MCF 10A (cell line): ENCODE data around the gene TICAM2. TPM values are rescaled to one million over a fixed set of nuclear protein-coding genes. Genes with fewer than 3 reads are reported as not detected.

ENCODE experiments used
- BruUV-seq: library from RNA; stranded (reverse); fragments of 400-500 nt; replicated peaks from 2 replicates; lab custom pipeline; 2021; lab: Mats Ljungman, UMichigan
- CTCF ChIA-PET: fragments of 300-600 bp; sonication (Branson Sonifier 250); formaldehyde crosslinking; extraction: SDS; loops from one replicate; lab custom pipeline; 2021; ENCODE audit warnings: antibody characterized with exemption, inconsistent platforms; lab: Yijun Ruan, JAX
- POLR2A ChIA-PET: fragments of 300-600, 350-650 bp; sonication (Branson Sonifier 250); formaldehyde crosslinking; extraction: SDS; loops from one replicate; lab custom pipeline; 2020; ENCODE audit warnings: antibody characterized with exemption, inconsistent platforms; lab: Yijun Ruan, JAX
- DNase-seq: peaks from one replicate; pipeline ENCODE4 v3.0.0-alpha.2; 2018; ENCODE audit not compliant: unreplicated experiment
- H3K27ac Mint-ChIP-seq: one replicate; pipeline ENCODE4 v1.8.0; 2022; ENCODE audit warnings: mild to moderate bottlenecking, low read depth, mixed read lengths; ENCODE audit not compliant: unreplicated experiment
- H3K27me3 Mint-ChIP-seq: one replicate; pipeline ENCODE4 v1.8.0; 2022; ENCODE audit warnings: mixed read lengths; ENCODE audit not compliant: insufficient read depth, unreplicated experiment
- H3K36me3 Mint-ChIP-seq: one replicate; pipeline ENCODE4 v1.8.0; 2022; ENCODE audit warnings: mild to moderate bottlenecking, moderate library complexity, mixed read lengths; ENCODE audit not compliant: insufficient read depth, unreplicated experiment
- H3K4me1 Mint-ChIP-seq: one replicate; pipeline ENCODE4 v1.8.0; 2022; ENCODE audit warnings: mixed read lengths; ENCODE audit not compliant: insufficient read depth, unreplicated experiment
- H3K4me3 Mint-ChIP-seq: one replicate; pipeline ENCODE4 v1.8.0; 2022; ENCODE audit warnings: mild to moderate bottlenecking, moderate library complexity, mixed read lengths; ENCODE audit not compliant: unreplicated experiment
- H3K9me3 Mint-ChIP-seq: one replicate; pipeline ENCODE4 v1.8.0; 2022; ENCODE audit warnings: mixed read lengths; ENCODE audit not compliant: unreplicated experiment
- intact Hi-C: fragments of 100-400 bp; cut with micrococcal nuclease; formaldehyde crosslinking; loops from 2 replicates; pipeline ENCODE4 v1.14.1; 2022
- total RNA-seq: library from RNA; stranded (reverse); gene quantifications from 2 replicates; pipeline ENCODE4 v1.2.3, GENCODE V29; 2022
- TF ChIP-seq, protein P1 (sequence below): fragments of 200-600 bp; IDR thresholded peaks from one replicate; pipeline ENCODE4 v1.8.0; 2022; ENCODE audit warnings: antibody characterized with exemption, mild to moderate bottlenecking; ENCODE audit not compliant: unreplicated experiment

The TICAM2 gene
- total RNA-seq, 1 experiment from 2014 or later, result 3.7 TPM

GRCh38 chr5:115559524-115559923, 42.8 kb downstream of the TICAM2 start:
- ChIA-PET POLR2A (interaction anchor here (0.6 to 2.7 kb wide), 8 partner anchors 9 to 461 kb away, joined by 3 to 16 read pairs (median 4); partner anchors contain the start of gene FEM1C), CTCF (interaction anchor here (1.0 to 4.4 kb wide), 4 partner anchors 8 to 242 kb away, joined by 4 to 20 read pairs (median 6); no protein-coding TSS in a partner anchor)
- no peaks in the 10 kb centered on the region for H3K27me3 Mint-ChIP-seq
- no peak for DNase-seq
- intact Hi-C loops, result no loop called here
- no peaks in the 10 kb centered on the region for H3K36me3 Mint-ChIP-seq
- TF ChIP-seq, protein P1, sequence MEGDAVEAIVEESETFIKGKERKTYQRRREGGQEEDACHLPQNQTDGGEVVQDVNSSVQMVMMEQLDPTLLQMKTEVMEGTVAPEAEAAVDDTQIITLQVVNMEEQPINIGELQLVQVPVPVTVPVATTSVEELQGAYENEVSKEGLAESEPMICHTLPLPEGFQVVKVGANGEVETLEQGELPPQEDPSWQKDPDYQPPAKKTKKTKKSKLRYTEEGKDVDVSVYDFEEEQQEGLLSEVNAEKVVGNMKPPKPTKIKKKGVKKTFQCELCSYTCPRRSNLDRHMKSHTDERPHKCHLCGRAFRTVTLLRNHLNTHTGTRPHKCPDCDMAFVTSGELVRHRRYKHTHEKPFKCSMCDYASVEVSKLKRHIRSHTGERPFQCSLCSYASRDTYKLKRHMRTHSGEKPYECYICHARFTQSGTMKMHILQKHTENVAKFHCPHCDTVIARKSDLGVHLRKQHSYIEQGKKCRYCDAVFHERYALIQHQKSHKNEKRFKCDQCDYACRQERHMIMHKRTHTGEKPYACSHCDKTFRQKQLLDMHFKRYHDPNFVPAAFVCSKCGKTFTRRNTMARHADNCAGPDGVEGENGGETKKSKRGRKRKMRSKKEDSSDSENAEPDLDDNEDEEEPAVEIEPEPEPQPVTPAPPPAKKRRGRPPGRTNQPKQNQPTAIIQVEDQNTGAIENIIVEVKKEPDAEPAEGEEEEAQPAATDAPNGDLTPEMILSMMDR, result no peak
- H3K4me3 Mint-ChIP-seq, result no peak overlapping the region
- BruUV-seq, result no TSS peak
- peaks cover 26% of the 10 kb centered on the region for H3K4me1 Mint-ChIP-seq
- no peaks in the 10 kb centered on the region for H3K9me3 Mint-ChIP-seq
- peak overlapping the region; percentile 74 for H3K27ac Mint-ChIP-seq

DNA sequence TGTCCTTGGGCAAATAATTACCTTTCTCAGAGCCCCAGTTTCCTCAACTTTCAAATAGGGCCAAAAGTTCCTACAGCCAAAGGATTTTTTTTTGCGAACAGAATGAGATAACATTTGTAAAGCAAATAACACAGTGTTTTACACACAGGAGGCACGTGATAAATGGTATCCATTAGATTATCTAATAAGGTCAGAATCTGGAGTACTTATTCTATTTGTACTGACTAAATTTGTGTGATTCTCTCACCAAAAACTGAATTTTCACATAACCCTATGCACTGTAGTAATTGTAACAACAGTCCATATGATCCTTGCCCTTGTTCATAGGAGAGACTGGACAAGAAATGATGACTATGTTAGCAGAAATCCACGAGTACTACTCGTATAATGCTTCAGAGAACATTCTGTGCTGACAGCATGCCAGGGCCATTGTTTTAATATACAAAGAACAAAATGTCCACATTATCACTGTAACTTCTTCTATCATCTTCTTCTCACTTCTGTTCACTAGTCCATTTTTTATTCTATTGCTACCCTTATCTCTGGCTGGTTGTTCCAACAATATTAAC, 43.8 kb downstream of the TICAM2 start:
- no peak overlapping the region for H3K4me3 Mint-ChIP-seq
- H3K4me1 Mint-ChIP-seq, result peaks cover 27% of the 10 kb centered on the region
- H3K27ac Mint-ChIP-seq, result peak overlapping the region; percentile 74
- H3K9me3 Mint-ChIP-seq, result no peaks in the 10 kb centered on the region
- no peaks in the 10 kb centered on the region for H3K27me3 Mint-ChIP-seq
- H3K36me3 Mint-ChIP-seq, result no peaks in the 10 kb centered on the region
- TF ChIP-seq, protein P1, result no peak
- no peak for DNase-seq
- intact Hi-C loops, result no loop called here
- no TSS peak for BruUV-seq
- POLR2A ChIA-PET, result interaction anchor here (0.8 to 2.7 kb wide), 7 partner anchors 8 to 460 kb away, joined by 3 to 16 read pairs (median 4); partner anchors contain the start of gene FEM1C
- CTCF ChIA-PET, result interaction anchor here (0.6 to 4.4 kb wide), 3 partner anchors 10 to 168 kb away, joined by 3 to 20 read pairs (median 8); no protein-coding TSS in a partner anchor

- Mint-ChIP-seq H3K36me3 (no peaks in the 10 kb centered on the region), H3K4me3 (no peak overlapping the region), H3K27ac (no peak overlapping the region), H3K9me3 (no peaks in the 10 kb centered on the region), H3K4me1 (peaks cover 34% of the 10 kb centered on the region), H3K27me3 (no peaks in the 10 kb centered on the region)
- CTCF ChIA-PET, result interaction anchor here (0.6 to 0.7 kb wide), 4 partner anchors 24 to 504 kb away, joined by 3 to 6 read pairs (median 3); no protein-coding TSS in a partner anchor
- no peak for DNase-seq
- TF ChIP-seq, protein P1, result no peak
- POLR2A ChIA-PET, result interaction anchor here (0.7 kb wide), 1 partner anchor 23 kb away, joined by 4 read pairs; no protein-coding TSS in a partner anchor
- BruUV-seq, result no TSS peak
- intact Hi-C loops, result no loop called here
These were observed 44.5 kb downstream of the TICAM2 start for GRCh38 chr5:115557667-115558387.

DNA sequence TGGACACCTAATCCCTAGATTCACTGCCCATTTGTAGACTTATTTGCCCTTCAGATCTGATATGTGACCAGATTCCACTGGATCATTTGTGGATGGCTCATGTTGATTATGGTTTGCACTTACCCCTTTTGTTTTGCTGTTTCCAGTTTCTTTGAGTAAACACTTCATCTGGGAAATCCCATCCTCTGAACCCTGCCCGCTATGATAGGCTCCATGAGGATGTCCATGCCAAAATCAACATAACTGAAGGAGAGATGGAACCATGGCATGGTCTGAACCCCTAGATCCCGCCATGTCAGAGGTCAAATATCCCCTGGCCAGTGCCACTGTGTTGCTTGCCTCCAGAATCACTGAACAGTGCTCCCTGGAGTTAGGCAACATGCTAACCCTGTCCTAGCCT, 46.0 kb downstream of the TICAM2 start:
- no peaks in the 10 kb centered on the region for H3K9me3 Mint-ChIP-seq
- H3K27me3 Mint-ChIP-seq, result no peaks in the 10 kb centered on the region
- ChIA-PET CTCF (no interaction called here), POLR2A (no interaction called here)
- H3K27ac Mint-ChIP-seq, result no peak overlapping the region
- no peak for DNase-seq
- TF ChIP-seq, protein P1, result no peak
- BruUV-seq, result no TSS peak
- H3K4me1 Mint-ChIP-seq, result peaks cover 49% of the 10 kb centered on the region
- H3K4me3 Mint-ChIP-seq, result no peak overlapping the region
- intact Hi-C loops, result no loop called here
- H3K36me3 Mint-ChIP-seq, result no peaks in the 10 kb centered on the region
